Measurements from ENCODE around the gene IL17RE.
A peak's percentile ranks its signal among the peaks of the same experiment; 100 is the strongest.

Gene IL17RE

GRCh38 chr3:9908286-9908685 lies 5.6 kb downstream of the IL17RE start:
- no peak overlapping the region for H3K4me3 ChIP-seq (ENCODE audit: low read length)
- no peak for TF ChIP-seq ZNF274 (IDR thresholded peaks at IDR 0.05; ENCODE audit: low read depth, low read length)

DNA sequence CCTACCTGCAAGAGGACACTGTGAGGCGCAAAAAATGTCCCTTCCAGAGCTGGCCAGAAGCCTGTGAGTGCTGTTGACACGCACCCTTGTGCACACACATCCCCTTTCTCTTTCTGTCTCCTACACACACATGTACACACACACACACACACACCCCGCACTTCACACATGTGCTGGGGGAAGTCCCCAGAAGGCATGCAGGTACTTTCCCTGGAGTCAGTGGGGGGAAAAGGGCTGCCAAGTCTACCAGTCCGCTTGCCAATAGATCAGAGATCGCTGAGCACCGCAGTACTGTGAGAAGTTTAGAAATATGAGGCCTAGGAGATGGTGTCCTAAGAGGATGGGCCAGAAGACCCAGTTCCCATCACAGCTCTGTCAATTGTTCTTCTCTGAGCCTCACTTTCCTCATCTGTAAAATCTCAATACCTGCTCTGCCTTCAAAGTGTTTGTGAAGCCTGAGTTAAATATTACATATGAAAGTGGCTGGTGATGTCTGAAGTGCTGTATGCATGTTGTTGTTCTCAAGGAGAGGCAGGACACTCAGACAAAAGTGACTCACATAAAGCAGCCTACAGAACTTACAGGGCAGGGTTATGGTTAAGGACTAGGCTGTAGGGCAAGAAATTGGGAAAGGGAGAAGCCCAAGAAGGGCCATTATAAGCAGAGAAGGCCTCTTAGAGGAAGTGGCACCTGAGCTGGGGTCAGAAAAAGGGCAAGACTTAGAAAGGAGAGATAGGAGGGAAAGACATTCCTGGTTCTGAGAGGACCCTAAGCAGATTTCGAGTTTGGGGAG lies 6.8 kb downstream of the IL17RE start:
- no peak for TF ChIP-seq ZNF274 (IDR thresholded peaks at IDR 0.05; ENCODE audit: low read depth, low read length)
- H3K4me3 ChIP-seq (ENCODE audit: low read length), result no peak overlapping the region

- no peak for TF ChIP-seq ZNF274 (IDR thresholded peaks at IDR 0.05; ENCODE audit: low read depth, low read length)
- H3K4me3 ChIP-seq (ENCODE audit: low read length), result no peak overlapping the region
Measured at GRCh38 chr3:9911863-9912262, 9.2 kb downstream of the IL17RE start.

DNA sequence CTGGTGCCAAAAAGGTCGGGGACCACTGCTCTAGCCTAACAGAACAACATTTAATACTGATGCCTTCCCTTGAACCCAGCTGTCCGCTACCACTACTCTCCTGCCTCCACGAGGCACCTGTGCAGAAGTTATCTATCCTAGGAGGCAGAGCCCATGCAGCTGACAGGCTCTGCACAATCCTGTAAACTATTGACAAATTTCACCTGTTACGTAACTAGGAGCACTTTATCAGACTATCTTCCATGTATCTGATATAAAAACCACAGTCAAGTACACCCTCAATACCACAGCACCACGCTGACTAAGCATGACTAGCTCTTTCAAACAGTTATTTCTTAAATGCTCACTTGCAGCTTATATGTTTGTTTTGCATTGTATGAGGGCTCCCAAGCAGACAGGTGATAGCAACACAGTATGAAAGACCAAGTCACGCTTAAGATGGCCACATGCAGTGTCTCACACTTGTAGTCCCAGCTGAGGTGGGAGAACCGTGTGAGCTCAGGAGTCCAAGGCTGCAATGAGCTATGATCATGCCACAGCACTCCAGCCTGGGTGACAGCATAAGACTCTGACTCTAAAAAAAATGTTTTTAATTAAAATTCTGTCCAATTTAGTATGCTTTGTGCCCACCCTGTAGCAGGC lies 9.8 kb downstream of the IL17RE start:
- H3K4me3 ChIP-seq (ENCODE audit: low read length), result no peak overlapping the region
- no peak for TF ChIP-seq ZNF274 (IDR thresholded peaks at IDR 0.05; ENCODE audit: low read depth, low read length)

- no peak overlapping the region for H3K4me3 ChIP-seq (ENCODE audit: low read length)
- TF ChIP-seq ZNF274 (IDR thresholded peaks at IDR 0.05; ENCODE audit: low read depth, low read length), result no peak
Measured at GRCh38 chr3:9913601-9914000, 11.0 kb downstream of the IL17RE start.

- no peak overlapping the region for H3K4me3 ChIP-seq (ENCODE audit: low read length)
Measured at GRCh38 chr3:9914011-9914410, 11.4 kb downstream of the IL17RE start.

GRCh38 chr3:9914559-9915253 lies 12.1 kb downstream of the IL17RE start:
- no peak for TF ChIP-seq ZNF274 (IDR thresholded peaks at IDR 0.05; ENCODE audit: low read depth, low read length)
- no peak overlapping the region; the same call in 1 of the 2 replicates for H3K4me3 ChIP-seq (ENCODE audit: low read length)

More at GRCh38 chr3:9914011-9914410, 11.4 kb downstream of the IL17RE start:
- no peak for TF ChIP-seq ZNF274 (IDR thresholded peaks at IDR 0.05; ENCODE audit: low read depth, low read length)

- no peak for TF ChIP-seq ZNF274 (IDR thresholded peaks at IDR 0.05; ENCODE audit: low read depth, low read length)
Measured at GRCh38 chr3:9915254-9916141, 12.8 kb downstream of the IL17RE start.

GRCh38 chr3:9916346-9916733 lies 13.7 kb downstream of the IL17RE start:
- no peak overlapping the region; the same call in 1 of the 2 replicates for H3K4me3 ChIP-seq (ENCODE audit: low read length)
- TF ChIP-seq ZNF274 (IDR thresholded peaks at IDR 0.05; ENCODE audit: low read depth, low read length), result no peak

More at GRCh38 chr3:9915254-9916141, 12.8 kb downstream of the IL17RE start:
- peak overlapping the region; percentile 45; the same call in 1 of the 2 replicates for H3K4me3 ChIP-seq (ENCODE audit: low read length)

DNA sequence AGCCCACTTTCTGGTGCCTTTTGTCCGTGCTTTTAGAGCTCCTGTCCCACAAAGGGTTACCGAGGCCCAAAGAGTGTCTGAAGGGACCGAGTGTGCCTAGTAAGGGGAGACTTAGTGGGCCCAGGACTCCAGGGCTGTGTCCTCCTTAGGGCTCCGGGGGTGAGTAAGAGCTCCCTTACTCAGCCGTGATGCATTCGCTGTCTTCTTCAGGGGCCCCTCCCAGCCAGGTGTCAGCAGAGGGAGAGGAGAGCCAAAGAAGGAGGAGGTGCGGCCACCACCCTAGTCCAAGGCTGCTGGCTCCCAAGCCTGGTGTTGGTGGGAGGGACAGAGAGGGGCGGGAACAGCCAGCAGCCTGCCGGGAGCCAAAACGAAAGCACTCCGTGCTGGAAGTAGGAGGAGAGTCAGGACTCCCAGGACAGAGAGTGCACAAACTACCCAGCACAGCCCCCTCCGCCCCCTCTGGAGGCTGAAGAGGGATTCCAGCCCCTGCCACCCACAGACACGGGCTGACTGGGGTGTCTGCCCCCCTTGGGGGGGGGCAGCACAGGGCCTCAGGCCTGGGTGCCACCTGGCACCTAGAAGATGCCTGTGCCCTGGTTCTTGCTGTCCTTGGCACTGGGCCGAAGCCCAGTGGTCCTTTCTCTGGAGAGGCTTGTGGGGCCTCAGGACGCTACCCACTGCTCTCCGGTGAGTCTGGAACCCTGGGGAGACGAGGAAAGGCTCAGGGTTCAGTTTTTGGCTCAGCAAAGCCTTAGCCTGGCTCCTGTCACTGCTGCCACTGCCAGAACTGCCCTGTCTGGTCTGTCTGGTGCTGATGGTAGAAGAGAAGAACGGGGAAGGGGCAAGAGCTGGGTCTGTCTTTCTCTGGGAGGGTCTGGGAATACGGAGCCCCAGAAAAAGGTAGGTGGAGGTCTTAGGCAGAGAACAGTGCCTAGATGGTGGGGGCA lies 14.4 kb downstream of the IL17RE start, which contains the start of gene IL17RC:
Gene IL17RC, plus strand, starts transcription at position 365 of the 947 bp plus-strand sequence. Its CDS starts 218 bp downstream, at position 583.
- no peak within 1 kb of the TSS; the same call in 1 of the 2 replicates for H3K4me3 ChIP-seq (ENCODE audit: low read length)
- no peak for TF ChIP-seq ZNF274 (IDR thresholded peaks at IDR 0.05; ENCODE audit: low read depth, low read length)

DNA sequence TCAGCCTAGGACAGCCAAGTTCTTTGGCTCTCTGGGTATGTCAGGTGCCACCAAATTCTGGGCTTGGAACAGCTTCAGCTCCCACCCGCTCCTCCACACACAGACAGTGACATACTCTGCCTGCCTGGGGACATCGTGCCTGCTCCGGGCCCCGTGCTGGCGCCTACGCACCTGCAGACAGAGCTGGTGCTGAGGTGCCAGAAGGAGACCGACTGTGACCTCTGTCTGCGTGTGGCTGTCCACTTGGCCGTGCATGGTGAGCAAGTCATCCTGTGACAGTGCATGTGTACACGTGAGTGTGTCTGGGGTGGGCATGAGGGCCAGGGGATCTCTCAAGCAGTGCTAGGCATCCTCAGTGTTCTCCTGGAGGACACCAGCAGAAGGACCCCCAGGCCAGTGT lies 15.2 kb downstream of the IL17RE start:
- no peak for TF ChIP-seq ZNF274 (IDR thresholded peaks at IDR 0.05; ENCODE audit: low read depth, low read length)
- no peak overlapping the region for H3K4me3 ChIP-seq (ENCODE audit: low read length)

DNA sequence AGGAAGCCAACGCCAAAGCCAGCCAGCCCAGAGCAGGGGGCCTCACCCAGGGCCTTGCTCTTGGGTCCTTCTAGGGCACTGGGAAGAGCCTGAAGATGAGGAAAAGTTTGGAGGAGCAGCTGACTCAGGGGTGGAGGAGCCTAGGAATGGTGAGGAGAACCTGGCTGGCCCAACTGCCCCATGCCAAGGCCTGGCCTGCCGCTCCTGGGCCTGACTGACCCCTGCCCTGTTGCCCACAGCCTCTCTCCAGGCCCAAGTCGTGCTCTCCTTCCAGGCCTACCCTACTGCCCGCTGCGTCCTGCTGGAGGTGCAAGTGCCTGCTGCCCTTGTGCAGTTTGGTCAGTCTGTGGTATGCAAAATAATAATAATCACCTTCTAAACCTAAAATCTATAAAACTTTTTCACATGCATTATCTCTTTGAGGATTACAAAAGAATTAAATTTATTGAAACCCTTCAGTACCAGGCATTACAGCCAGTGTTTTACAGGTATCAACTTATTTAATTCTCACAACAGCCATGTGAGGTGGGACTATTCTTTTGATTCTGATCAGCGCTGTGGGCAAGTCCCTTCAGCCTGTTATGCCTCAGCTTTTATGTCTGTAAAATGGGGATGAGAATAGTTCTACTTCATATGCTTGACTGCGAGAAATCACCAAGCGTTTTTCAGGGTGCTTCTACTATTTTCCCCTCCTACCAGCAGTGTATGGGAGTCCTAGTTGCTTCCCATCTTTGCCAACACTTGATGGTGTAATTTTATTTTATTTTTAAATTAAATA lies 15.8 kb downstream of the IL17RE start:
- no peak for TF ChIP-seq ZNF274 (IDR thresholded peaks at IDR 0.05; ENCODE audit: low read depth, low read length)
- H3K4me3 ChIP-seq (ENCODE audit: low read length), result no peak overlapping the region
